HL-60 (cell line): ENCODE data around the gene KCNH2.
A peak's percentile ranks its signal among the peaks of the same experiment; 100 is the strongest.

Experiments
- DNase-seq, 2 experiments: peaks; one replicate each; pipeline ENCODE4 v3.0.0-alpha.2; 2010 to 2020; ENCODE audit warnings: low read depth in 1 of 2, low spot score in 1 of 2
- H3K27ac ChIP-seq: fragments of 250-450 bp; sonication (Bioruptor Pico); replicated peaks from 2 replicates; pipeline ENCODE4 v1.5.1; 2020; ENCODE audit warnings: mild to moderate bottlenecking, moderate library complexity
- H3K27me3 ChIP-seq: fragments of 250-450 bp; sonication (Bioruptor Pico); 2 replicates; pipeline ENCODE4 v1.5.1; 2021; ENCODE audit warnings: mild to moderate bottlenecking, moderate library complexity; ENCODE audit not compliant: insufficient read depth, poor library complexity, severe bottlenecking
- H3K4me3 ChIP-seq: replicated peaks from 2 replicates; pipeline ENCODE4 v1.5.1; 2011; ENCODE audit warnings: mild to moderate bottlenecking, control low read depth, low read length; ENCODE audit not compliant: insufficient read depth
- GABPA ChIP-seq: IDR thresholded peaks from 2 replicates; pipeline ENCODE4 v1.6.1; 2012; ENCODE audit warnings: low read depth
- POLR2AphosphoS5 ChIP-seq: IDR thresholded peaks from 2 replicates; pipeline ENCODE4 v1.6.1; 2012; ENCODE audit warnings: low read depth
- SPI1 ChIP-seq: IDR thresholded peaks from 2 replicates; pipeline ENCODE4 v1.6.1; 2012; ENCODE audit warnings: low read depth, mild to moderate bottlenecking, borderline replicate concordance
- TF ChIP-seq, protein P1 (sequence below): IDR thresholded peaks from one replicate; pipeline ENCODE4 v1.5.1; 2011; ENCODE audit warnings: low read length, control low read depth, inconsistent platforms; ENCODE audit not compliant: insufficient read depth
- TF ChIP-seq, protein P2 (sequence below): IDR thresholded peaks from 2 replicates; pipeline ENCODE4 v1.6.1; 2012; ENCODE audit warnings: low read depth; ENCODE audit not compliant: insufficient replicate concordance

The KCNH2 gene

DNA sequence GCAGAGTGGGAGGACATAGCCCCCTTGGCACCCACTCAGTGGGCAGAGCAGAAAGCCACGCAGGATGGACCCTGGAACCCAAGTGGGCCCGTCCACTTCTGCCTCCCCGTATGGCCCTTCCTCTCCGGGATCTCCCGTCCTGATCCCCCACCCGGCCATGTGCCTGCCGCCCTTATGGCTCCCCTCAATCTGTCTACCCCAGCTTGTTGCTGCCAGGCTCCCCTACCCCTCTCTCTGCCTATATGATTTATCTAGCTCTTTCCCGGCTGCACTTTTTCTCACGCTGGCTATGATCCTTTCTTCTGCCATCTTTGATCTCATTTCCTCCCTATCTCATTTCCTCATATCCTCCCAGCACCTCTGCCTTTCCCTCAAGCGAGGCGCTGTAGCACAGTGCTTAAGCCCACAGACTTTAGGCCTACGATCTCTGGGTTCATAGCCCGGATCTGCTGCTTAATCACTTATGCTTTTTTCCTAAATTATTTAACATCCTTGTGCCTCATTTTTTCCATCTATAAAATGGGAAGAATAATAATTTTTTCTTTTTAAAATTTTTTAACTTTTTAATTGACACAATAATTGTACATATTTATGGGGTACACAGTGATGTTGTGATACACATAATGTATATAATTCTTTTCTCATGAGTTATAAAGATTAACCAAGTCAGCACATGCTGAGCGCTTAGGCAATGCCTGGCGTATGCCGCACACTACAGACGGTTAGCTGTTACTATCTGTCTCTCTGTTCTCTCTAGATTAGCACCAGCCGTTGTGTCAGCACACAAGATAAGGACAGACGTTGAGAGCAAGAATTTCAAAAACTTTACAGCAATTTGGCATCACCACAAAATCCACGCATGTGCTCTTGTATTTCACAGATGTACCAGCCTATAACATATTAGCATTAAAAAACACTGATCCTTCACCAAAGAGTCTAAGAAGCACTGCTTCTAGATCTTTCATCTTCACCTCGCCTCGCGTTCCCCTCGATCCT lies 18.1 kb downstream of the KCNH2 start:
- Histone ChIP-seq H3K27ac (no peak overlapping the region), H3K27me3 (peaks cover 11% of the 10 kb centered on the region), H3K4me3 (no peak overlapping the region)
- peak in 1 of 2 experiments; percentile 29 for DNase-seq
- no peak for TF ChIP-seq POLR2AphosphoS5
- TF ChIP-seq, protein P1, sequence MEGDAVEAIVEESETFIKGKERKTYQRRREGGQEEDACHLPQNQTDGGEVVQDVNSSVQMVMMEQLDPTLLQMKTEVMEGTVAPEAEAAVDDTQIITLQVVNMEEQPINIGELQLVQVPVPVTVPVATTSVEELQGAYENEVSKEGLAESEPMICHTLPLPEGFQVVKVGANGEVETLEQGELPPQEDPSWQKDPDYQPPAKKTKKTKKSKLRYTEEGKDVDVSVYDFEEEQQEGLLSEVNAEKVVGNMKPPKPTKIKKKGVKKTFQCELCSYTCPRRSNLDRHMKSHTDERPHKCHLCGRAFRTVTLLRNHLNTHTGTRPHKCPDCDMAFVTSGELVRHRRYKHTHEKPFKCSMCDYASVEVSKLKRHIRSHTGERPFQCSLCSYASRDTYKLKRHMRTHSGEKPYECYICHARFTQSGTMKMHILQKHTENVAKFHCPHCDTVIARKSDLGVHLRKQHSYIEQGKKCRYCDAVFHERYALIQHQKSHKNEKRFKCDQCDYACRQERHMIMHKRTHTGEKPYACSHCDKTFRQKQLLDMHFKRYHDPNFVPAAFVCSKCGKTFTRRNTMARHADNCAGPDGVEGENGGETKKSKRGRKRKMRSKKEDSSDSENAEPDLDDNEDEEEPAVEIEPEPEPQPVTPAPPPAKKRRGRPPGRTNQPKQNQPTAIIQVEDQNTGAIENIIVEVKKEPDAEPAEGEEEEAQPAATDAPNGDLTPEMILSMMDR = no peak
- no peak; the same call in 1 of the 2 replicates for TF ChIP-seq SPI1
- no peak for TF ChIP-seq GABPA
- TF ChIP-seq, protein P2, sequence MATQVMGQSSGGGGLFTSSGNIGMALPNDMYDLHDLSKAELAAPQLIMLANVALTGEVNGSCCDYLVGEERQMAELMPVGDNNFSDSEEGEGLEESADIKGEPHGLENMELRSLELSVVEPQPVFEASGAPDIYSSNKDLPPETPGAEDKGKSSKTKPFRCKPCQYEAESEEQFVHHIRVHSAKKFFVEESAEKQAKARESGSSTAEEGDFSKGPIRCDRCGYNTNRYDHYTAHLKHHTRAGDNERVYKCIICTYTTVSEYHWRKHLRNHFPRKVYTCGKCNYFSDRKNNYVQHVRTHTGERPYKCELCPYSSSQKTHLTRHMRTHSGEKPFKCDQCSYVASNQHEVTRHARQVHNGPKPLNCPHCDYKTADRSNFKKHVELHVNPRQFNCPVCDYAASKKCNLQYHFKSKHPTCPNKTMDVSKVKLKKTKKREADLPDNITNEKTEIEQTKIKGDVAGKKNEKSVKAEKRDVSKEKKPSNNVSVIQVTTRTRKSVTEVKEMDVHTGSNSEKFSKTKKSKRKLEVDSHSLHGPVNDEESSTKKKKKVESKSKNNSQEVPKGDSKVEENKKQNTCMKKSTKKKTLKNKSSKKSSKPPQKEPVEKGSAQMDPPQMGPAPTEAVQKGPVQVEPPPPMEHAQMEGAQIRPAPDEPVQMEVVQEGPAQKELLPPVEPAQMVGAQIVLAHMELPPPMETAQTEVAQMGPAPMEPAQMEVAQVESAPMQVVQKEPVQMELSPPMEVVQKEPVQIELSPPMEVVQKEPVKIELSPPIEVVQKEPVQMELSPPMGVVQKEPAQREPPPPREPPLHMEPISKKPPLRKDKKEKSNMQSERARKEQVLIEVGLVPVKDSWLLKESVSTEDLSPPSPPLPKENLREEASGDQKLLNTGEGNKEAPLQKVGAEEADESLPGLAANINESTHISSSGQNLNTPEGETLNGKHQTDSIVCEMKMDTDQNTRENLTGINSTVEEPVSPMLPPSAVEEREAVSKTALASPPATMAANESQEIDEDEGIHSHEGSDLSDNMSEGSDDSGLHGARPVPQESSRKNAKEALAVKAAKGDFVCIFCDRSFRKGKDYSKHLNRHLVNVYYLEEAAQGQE = no peak

DNA sequence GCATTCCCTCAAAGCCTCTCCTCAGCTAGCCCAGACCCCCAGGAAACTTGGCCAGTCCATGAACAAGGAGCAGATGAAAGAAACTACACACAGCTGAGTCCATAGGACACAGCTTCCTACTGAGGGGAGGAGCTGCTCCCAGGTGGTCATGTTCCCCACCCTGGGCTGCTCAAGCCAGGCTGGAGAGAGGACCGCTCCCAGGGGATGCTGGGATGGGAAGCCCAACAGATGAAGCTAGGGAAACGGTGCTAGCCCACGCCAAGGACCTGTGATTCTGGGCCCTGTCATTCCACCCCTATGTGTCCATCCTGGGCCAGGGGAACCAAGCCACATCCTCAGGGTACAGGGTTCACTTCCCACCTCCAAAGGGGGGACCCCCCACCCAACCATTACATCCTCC lies 19.0 kb downstream of the KCNH2 start:
- DNase-seq = no peak
- Histone ChIP-seq H3K4me3 (no peak overlapping the region), H3K27me3 (peaks cover 11% of the 10 kb centered on the region), H3K27ac (no peak overlapping the region)
- no peak for TF ChIP-seq SPI1
- TF ChIP-seq, protein P2 = peak; percentile 3

DNA sequence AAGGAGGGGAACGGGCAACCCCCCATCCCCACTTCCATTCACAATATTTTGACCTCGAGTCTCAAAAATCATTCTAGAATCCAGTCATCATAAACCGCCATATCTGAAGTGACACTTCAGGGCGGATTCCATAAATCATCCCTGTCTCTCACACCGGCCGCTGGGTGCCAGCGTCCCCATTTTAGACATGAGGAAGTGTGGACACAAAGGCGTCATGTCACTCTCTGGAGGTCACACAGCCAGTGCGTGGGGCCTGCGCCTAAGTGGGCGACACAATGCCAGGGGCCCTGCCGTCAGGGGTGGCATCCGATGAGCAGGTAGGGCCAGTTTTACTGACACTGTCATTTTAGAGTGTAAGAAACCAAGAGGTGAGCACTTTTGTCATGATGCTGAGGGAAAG lies 19.5 kb downstream of the KCNH2 start:
- no peak for DNase-seq
- Histone ChIP-seq H3K4me3 (no peak overlapping the region), H3K27ac (no peak overlapping the region)

More for the DNA sequence above, 19.5 kb downstream of the KCNH2 start:
- TF ChIP-seq, protein P2 = no peak
- no peak for TF ChIP-seq GABPA
- no peak for TF ChIP-seq SPI1
- TF ChIP-seq, protein P1 = no peak
- TF ChIP-seq POLR2AphosphoS5 = no peak
- peaks cover 11% of the 10 kb centered on the region for H3K27me3 ChIP-seq
